Endothelial cell of umbilical vein (primary cell): ENCODE data around the gene SYNE1. TPM values are rescaled to one million over a fixed set of nuclear protein-coding genes. Genes with fewer than 3 reads are reported as not detected.
"Not testable (repeated sequence)": the region's sequence is repeated elsewhere in the genome, so short reads cannot be mapped to it uniquely, and the experiment has no call there.

Source experiments
- BruUV-seq: library from RNA; stranded (reverse); fragments of 400-500 nt; replicated peaks from 2 replicates; lab custom pipeline; 2021; lab: Mats Ljungman, UMichigan
- CTCF ChIA-PET: fragments of 300-600, 350-600 bp; sonication (Branson Sonifier 250); formaldehyde crosslinking; loops from one replicate; lab custom pipeline; 2021; ENCODE audit warnings: antibody characterized with exemption, inconsistent platforms; lab: Charles Lee
- POLR2A ChIA-PET: fragments of 300-600, 350-600 bp; sonication (Branson Sonifier 250); formaldehyde crosslinking; loops from one replicate; lab custom pipeline; 2021; ENCODE audit warnings: antibody characterized with exemption, inconsistent platforms; lab: Charles Lee
- DNase-seq: peaks from one replicate; pipeline ENCODE4 v3.0.0-alpha.2; 2011; ENCODE audit warnings: low read depth, low spot score
- FAIRE-seq: peaks from 2 replicates; lab custom pipeline; 2011; peaks lifted over from hg19 to GRCh38; lab: Jason Lieb, UNC
- H2AFZ ChIP-seq: 2 replicates; pipeline ENCODE4 v1.6.0; 2012; ENCODE audit warnings: low read depth, low read length, control low read depth, inconsistent platforms
- H3K27ac ChIP-seq: 2 replicates; pipeline ENCODE4 v1.5.1; 2011; ENCODE audit warnings: low read depth, mild to moderate bottlenecking, control low read depth, low read length, moderate library complexity; ENCODE audit not compliant: insufficient read depth
- H3K27me3 ChIP-seq, 2 experiments: 2 replicates each; pipeline versions ENCODE4 v1.6.0 to v1.6.1; 2011; ENCODE audit warnings: low read length in 2 of 2, mixed read lengths in 1 of 2; ENCODE audit not compliant: control insufficient read depth in 2 of 2, insufficient read depth in 2 of 2
- H3K36me3 ChIP-seq, 2 experiments: 2 replicates in 1 of 2; 3 replicates in 1 of 2; pipeline ENCODE4 v1.5.1; 2011; ENCODE audit warnings: low read length in 2 of 2, mild to moderate bottlenecking in 1 of 2, moderate library complexity in 1 of 2; ENCODE audit not compliant: control insufficient read depth in 2 of 2, insufficient read depth in 2 of 2; ENCODE audit errors: extremely low read depth in 1 of 2
- H3K4me1 ChIP-seq: 3 replicates; pipeline ENCODE4 v1.5.1; 2011; ENCODE audit warnings: mild to moderate bottlenecking, low read length; ENCODE audit not compliant: control insufficient read depth, insufficient read depth; ENCODE audit errors: extremely low read depth
- H3K4me2 ChIP-seq: 2 replicates; pipeline ENCODE4 v1.6.1; 2011; ENCODE audit warnings: low read length, control low read depth, mixed read lengths; ENCODE audit not compliant: insufficient read depth
- H3K4me3 ChIP-seq, 3 experiments: fragments of 200-600 bp in 1 of 3; sonication (generic), shearing (Covaris generic) in 1 of 3; replicated peaks in 1 of 3; 2 replicates each; pipeline ENCODE4 v1.5.1; 2011 to 2016; ENCODE audit warnings: control low read depth in 3 of 3, low read length in 3 of 3, mild to moderate bottlenecking in 2 of 3, inconsistent platforms in 1 of 3, low read depth in 1 of 3, moderate library complexity in 1 of 3; ENCODE audit not compliant: insufficient read depth in 1 of 3
- H3K79me2 ChIP-seq: 2 replicates; pipeline ENCODE4 v1.6.0; 2012; ENCODE audit warnings: low read length, inconsistent platforms; ENCODE audit not compliant: control insufficient read depth, insufficient read depth
- H3K9ac ChIP-seq: replicated peaks from 2 replicates; pipeline ENCODE3; 2011; ENCODE audit warnings: low read length, control low read depth; ENCODE audit not compliant: insufficient read depth; ENCODE audit errors: extremely low read depth
- H3K9me1 ChIP-seq: replicated peaks from 3 replicates; pipeline ENCODE4 v1.6.0; 2011; ENCODE audit warnings: mild to moderate bottlenecking, low read length; ENCODE audit not compliant: control insufficient read depth, insufficient read depth; ENCODE audit errors: extremely low read depth
- H3K9me3 ChIP-seq: replicated peaks from 2 replicates; pipeline ENCODE4 v1.5.1; 2012; ENCODE audit warnings: low read length, inconsistent platforms; ENCODE audit not compliant: control insufficient read depth, insufficient read depth
- H4K20me1 ChIP-seq: replicated peaks from 2 replicates; pipeline ENCODE3; 2011; ENCODE audit warnings: mild to moderate bottlenecking, low read length; ENCODE audit not compliant: control insufficient read depth, insufficient read depth; ENCODE audit errors: extremely low read depth
- EZH2 ChIP-seq: IDR thresholded peaks from 2 replicates; pipeline ENCODE4 v1.6.1; 2012; ENCODE audit warnings: borderline replicate concordance, low read depth, mild to moderate bottlenecking, moderate library complexity, low read length, inconsistent platforms; ENCODE audit not compliant: severe bottlenecking
- GATA2 ChIP-seq: IDR thresholded peaks from 2 replicates; pipeline ENCODE4 v1.7.0; 2011; ENCODE audit warnings: low read depth, mild to moderate bottlenecking, moderate library complexity, mixed read lengths, low read length; ENCODE audit not compliant: insufficient read length, insufficient read depth
- POLR2AphosphoS5 ChIP-seq: IDR thresholded peaks from 2 replicates; pipeline ENCODE4 v1.6.1; 2012; ENCODE audit warnings: low read depth, mild to moderate bottlenecking, control low read depth, low read length, moderate library complexity; ENCODE audit not compliant: insufficient read depth
- dilution Hi-C: fragments of 300-500 bp; cut with MboI; formaldehyde crosslinking; loops from one replicate; pipeline ENCODE4 v1.15.0; 2019; ENCODE audit warnings: low sequenced_read_pairs; ENCODE audit not compliant: extremely low pct_ligation_motif_present
- intact Hi-C: fragments of 100-400 bp; cut with micrococcal nuclease; formaldehyde crosslinking; loops from one replicate; pipeline ENCODE4 v1.10.0; 2022
- polyA plus RNA-seq, 4 experiments: library from polyadenylated mRNA; depleted of rRNA in 3 of 4; stranded (reverse) in 3 of 4; unstranded in 1 of 4; fragments of >200 nt; gene quantifications; 2 replicates each; pipeline versions ENCODE4 v1.2.1 to v1.2.3, GENCODE V29; 2011 to 2012; ENCODE audit warnings: missing spikeins in 1 of 4
- total RNA-seq: library from RNA; stranded (reverse); gene quantifications from 2 replicates; pipeline ENCODE4 v1.2.3, GENCODE V29; 2021
- TF ChIP-seq, protein P1 (sequence below): IDR thresholded peaks from 2 replicates; pipeline ENCODE4 v1.6.1; 2011; ENCODE audit not compliant: insufficient read depth, insufficient read length

Gene SYNE1
- total and polyA plus RNA-seq, 2 donors (not counting 3 experiments of a cell fraction or from before 2014, with no cell fraction given): 26.5 to 52.3 TPM

GRCh38 chr6:152625213-152625612, 11.9 kb downstream of the SYNE1 start:
- Histone ChIP-seq H2AFZ (no peak overlapping the region), H3K27me3 (no peaks in the 10 kb centered on the region), H3K9me3 (no peaks in the 10 kb centered on the region), H4K20me1 (no peaks in the 10 kb centered on the region), H3K9me1 (no peaks in the 10 kb centered on the region), H3K4me3 (no peak overlapping the region), H3K9ac (no peak overlapping the region), H3K4me2 (no peak overlapping the region), H3K4me1 (no peaks in the 10 kb centered on the region), H3K27ac (no peak overlapping the region), H3K79me2 (no peaks in the 10 kb centered on the region), H3K36me3 (no peaks in the 10 kb centered on the region)
- no peak for DNase-seq
- intact Hi-C loops: no loop called here
- POLR2A ChIA-PET: no interaction called here
- CTCF ChIA-PET: no interaction called here
- TF ChIP-seq, protein P1, sequence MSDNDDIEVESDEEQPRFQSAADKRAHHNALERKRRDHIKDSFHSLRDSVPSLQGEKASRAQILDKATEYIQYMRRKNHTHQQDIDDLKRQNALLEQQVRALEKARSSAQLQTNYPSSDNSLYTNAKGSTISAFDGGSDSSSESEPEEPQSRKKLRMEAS: no peak
- TF ChIP-seq POLR2AphosphoS5 (no peak), GATA2 (no peak), EZH2 (no peak)
- FAIRE-seq: no peak
- dilution Hi-C loops: no loop called here
- BruUV-seq: no TSS peak

- POLR2A ChIA-PET, H3K4me1 ChIP-seq, H3K79me2 ChIP-seq, H3K4me2 ChIP-seq, FAIRE-seq, H3K9me3 ChIP-seq, CTCF ChIA-PET, H3K36me3 ChIP-seq, H3K27me3 ChIP-seq, intact Hi-C loops, H3K9me1 ChIP-seq, H4K20me1 ChIP-seq, H2AFZ ChIP-seq, DNase-seq, H3K27ac ChIP-seq, H3K9ac ChIP-seq, BruUV-seq, dilution Hi-C loops, H3K4me3 ChIP-seq: not testable (repeated sequence)
Observed at GRCh38 chr6:152614776-152615175, 22.4 kb downstream of the SYNE1 start.
